ENCODE data around the gene UNC5C. TPM values are rescaled to one million over a fixed set of nuclear protein-coding genes. Genes with fewer than 3 reads are reported as not detected.

UNC5C gene
- polyA plus RNA-seq, 1 donor (not counting 4 experiments of a cell fraction or from before 2014, with no cell fraction given), result not detected

- Histone ChIP-seq H3K9me3 (ENCODE audit: control insufficient read depth, low read depth, low read length) (no peaks in the 10 kb centered on the region), H3K4me2 (ENCODE audit: control insufficient read depth, extremely low read depth, insufficient read depth, low read depth, low read length) (no peak overlapping the region), H3K9ac (ENCODE audit: control insufficient read depth, extremely low read depth, insufficient read depth, low read length) (no peak overlapping the region), H2AFZ (ENCODE audit: control insufficient read depth, low read length) (no peak overlapping the region), H3K27me3 (ENCODE audit: control insufficient read depth, extremely low read depth, insufficient read depth, low read length) (no peaks in the 10 kb centered on the region), H3K36me3 (ENCODE audit: control insufficient read depth in 2 of 2, extremely low read depth in 1 of 2, insufficient read depth in 2 of 2, low read length in 2 of 2) (no peaks in the 10 kb centered on the region), H3K27ac (ENCODE audit: control insufficient read depth, insufficient read depth, low read length) (no peak overlapping the region), H3K79me2 (ENCODE audit: control insufficient read depth, insufficient read depth, low read length) (no peaks in the 10 kb centered on the region), H3K4me3 (ENCODE audit: control insufficient read depth in 2 of 3, extremely low read depth in 1 of 3, insufficient read depth in 2 of 3, low read depth in 1 of 3, low read length in 3 of 3) (no peak overlapping the region), H3K4me1 (ENCODE audit: control insufficient read depth, extremely low read depth, insufficient read depth, low read length) (no peaks in the 10 kb centered on the region), H4K20me1 (ENCODE audit: control insufficient read depth, extremely low read depth, insufficient read depth, low read length) (no peaks in the 10 kb centered on the region), H3K9me1 (ENCODE audit: control insufficient read depth, extremely low read depth, insufficient read depth, low read length) (no peaks in the 10 kb centered on the region)
- FAIRE-seq (no peak), DNase-seq (ENCODE audit: low read depth, low spot score) (no peak)
- dilution Hi-C loops (cut with MboI; ENCODE audit: extremely low pct_ligation_motif_present, low sequenced_read_pairs), result no loop called here
- TF ChIP-seq CTCF (optimal IDR thresholded peaks at IDR 0.05 in 1 of 3, IDR thresholded peaks at IDR 0.05 in 1 of 3, conservative IDR thresholded peaks at IDR 0.05 in 1 of 3; ENCODE audit: extremely low read depth in 1 of 3, insufficient read depth in 2 of 3, low read length in 3 of 3) (no peak), EZH2 (IDR thresholded peaks at IDR 0.05; ENCODE audit: low read length) (no peak)
Observed at GRCh38 chr4:95224402-95224801, 324.4 kb downstream of the UNC5C start.

GRCh38 chr4:95220205-95221175, 328.3 kb downstream of the UNC5C start:
- Histone ChIP-seq H3K9me3 (ENCODE audit: control insufficient read depth, low read depth, low read length) (no peaks in the 10 kb centered on the region), H3K9ac (ENCODE audit: control insufficient read depth, extremely low read depth, insufficient read depth, low read length) (no peak overlapping the region), H3K4me3 (ENCODE audit: control insufficient read depth in 2 of 3, extremely low read depth in 1 of 3, insufficient read depth in 2 of 3, low read depth in 1 of 3, low read length in 3 of 3) (no peak overlapping the region), H3K27me3 (ENCODE audit: control insufficient read depth, extremely low read depth, insufficient read depth, low read length) (no peaks in the 10 kb centered on the region), H3K27ac (ENCODE audit: control insufficient read depth, insufficient read depth, low read length) (no peak overlapping the region), H3K4me2 (ENCODE audit: control insufficient read depth, extremely low read depth, insufficient read depth, low read depth, low read length) (no peak overlapping the region), H3K9me1 (ENCODE audit: control insufficient read depth, extremely low read depth, insufficient read depth, low read length) (no peaks in the 10 kb centered on the region), H3K36me3 (ENCODE audit: control insufficient read depth in 2 of 2, extremely low read depth in 1 of 2, insufficient read depth in 2 of 2, low read length in 2 of 2) (no peaks in the 10 kb centered on the region), H2AFZ (ENCODE audit: control insufficient read depth, low read length) (no peak overlapping the region), H3K79me2 (ENCODE audit: control insufficient read depth, insufficient read depth, low read length) (no peaks in the 10 kb centered on the region), H4K20me1 (ENCODE audit: control insufficient read depth, extremely low read depth, insufficient read depth, low read length) (no peaks in the 10 kb centered on the region), H3K4me1 (ENCODE audit: control insufficient read depth, extremely low read depth, insufficient read depth, low read length) (no peaks in the 10 kb centered on the region)
- dilution Hi-C loops (cut with MboI; ENCODE audit: extremely low pct_ligation_motif_present, low sequenced_read_pairs), result no loop called here
- TF ChIP-seq CTCF (optimal IDR thresholded peaks at IDR 0.05 in 1 of 3, IDR thresholded peaks at IDR 0.05 in 1 of 3, conservative IDR thresholded peaks at IDR 0.05 in 1 of 3; ENCODE audit: extremely low read depth in 1 of 3, insufficient read depth in 2 of 3, low read length in 3 of 3) (no peak), EZH2 (IDR thresholded peaks at IDR 0.05; ENCODE audit: low read length) (no peak)
- FAIRE-seq (no peak), DNase-seq (ENCODE audit: low read depth, low spot score) (no peak)

Measured in keratinocyte (primary cell).